ENCODE data around the gene GSTM3. TPM values are rescaled to one million over a fixed set of nuclear protein-coding genes. Genes with fewer than 3 reads are reported as not detected.
"Not testable (repeated sequence)": the region's sequence is repeated elsewhere in the genome, so short reads cannot be mapped to it uniquely, and the experiment has no call there.

GSTM3 gene
- total RNA-seq, 1 experiment from 2014 or later = 110 TPM

DNA sequence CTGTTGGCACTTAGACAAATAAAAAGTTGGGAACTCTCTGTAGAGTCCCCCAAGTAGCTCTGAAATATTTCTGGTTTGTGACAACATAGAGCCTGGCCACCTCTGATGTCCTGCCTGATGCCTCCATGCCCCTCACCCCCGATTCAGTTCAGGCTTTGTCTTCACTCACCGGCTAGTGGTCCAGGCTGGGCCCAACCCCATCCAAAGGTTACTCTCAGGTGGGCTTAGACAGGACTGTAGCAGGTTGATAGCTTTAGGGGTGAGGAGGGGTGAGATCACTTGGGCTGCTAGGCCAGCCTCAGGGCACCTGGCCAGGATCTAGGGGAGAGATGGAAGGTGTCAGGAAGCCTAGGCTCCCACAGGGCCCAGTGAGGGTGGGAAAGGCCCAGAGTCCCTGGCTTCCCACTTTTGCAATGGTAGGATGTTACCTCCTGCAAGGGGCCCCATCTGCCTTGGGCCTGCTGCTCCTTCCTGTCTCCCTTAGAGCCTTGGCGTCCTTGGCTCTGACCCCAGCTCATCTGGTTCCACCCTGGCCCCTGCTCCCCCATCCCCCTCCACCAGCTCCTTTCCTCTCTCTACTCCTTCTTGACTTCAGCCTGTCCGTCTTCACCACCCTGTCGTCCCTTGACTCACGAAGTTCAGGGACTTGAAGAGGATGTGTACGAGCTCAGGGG, 16.1 kb upstream of the GSTM3 start:
- no TSS peak for BruUV-seq (replicated peaks)
- H3K27me3 ChIP-seq (ENCODE audit: insufficient read depth, low read depth) = no peaks in the 10 kb centered on the region
- H3K4me2 ChIP-seq = no peak overlapping the region
- no peaks in the 10 kb centered on the region for H3K9me2 ChIP-seq (ENCODE audit: insufficient read depth)
- intact Hi-C loops (cut with micrococcal nuclease; ENCODE audit: unreplicated experiment) = no loop called here
- DNase-seq = no peak
- no peaks in the 10 kb centered on the region for H3K79me2 ChIP-seq (ENCODE audit: low read depth)
- ChIA-PET POLR2A (ENCODE audit: unreplicated experiment) (interaction anchor here (0.6 kb wide), 1 partner anchor 940 kb away, joined by 6 read pairs; no protein-coding TSS in a partner anchor), CTCF (no interaction called here)
- no peak overlapping the region for H3K4me3 ChIP-seq
- H2AFZ ChIP-seq = no peak overlapping the region
- no peaks in the 10 kb centered on the region for H3K36me3 ChIP-seq (ENCODE audit: low read depth)
- no peaks in the 10 kb centered on the region for H3K4me1 ChIP-seq (replicated peaks; ENCODE audit: insufficient read depth)
- TF ChIP-seq EZH2 (IDR thresholded peaks at IDR 0.05; ENCODE audit: low read depth) = no peak
- TF ChIP-seq, protein P1, sequence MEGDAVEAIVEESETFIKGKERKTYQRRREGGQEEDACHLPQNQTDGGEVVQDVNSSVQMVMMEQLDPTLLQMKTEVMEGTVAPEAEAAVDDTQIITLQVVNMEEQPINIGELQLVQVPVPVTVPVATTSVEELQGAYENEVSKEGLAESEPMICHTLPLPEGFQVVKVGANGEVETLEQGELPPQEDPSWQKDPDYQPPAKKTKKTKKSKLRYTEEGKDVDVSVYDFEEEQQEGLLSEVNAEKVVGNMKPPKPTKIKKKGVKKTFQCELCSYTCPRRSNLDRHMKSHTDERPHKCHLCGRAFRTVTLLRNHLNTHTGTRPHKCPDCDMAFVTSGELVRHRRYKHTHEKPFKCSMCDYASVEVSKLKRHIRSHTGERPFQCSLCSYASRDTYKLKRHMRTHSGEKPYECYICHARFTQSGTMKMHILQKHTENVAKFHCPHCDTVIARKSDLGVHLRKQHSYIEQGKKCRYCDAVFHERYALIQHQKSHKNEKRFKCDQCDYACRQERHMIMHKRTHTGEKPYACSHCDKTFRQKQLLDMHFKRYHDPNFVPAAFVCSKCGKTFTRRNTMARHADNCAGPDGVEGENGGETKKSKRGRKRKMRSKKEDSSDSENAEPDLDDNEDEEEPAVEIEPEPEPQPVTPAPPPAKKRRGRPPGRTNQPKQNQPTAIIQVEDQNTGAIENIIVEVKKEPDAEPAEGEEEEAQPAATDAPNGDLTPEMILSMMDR (conservative IDR thresholded peaks at IDR 0.05) = no peak
- no peak overlapping the region for H3K27ac ChIP-seq
- no peaks in the 10 kb centered on the region for H3K9me3 ChIP-seq (ENCODE audit: insufficient read depth, low read depth)
- H3F3A ChIP-seq (ENCODE audit: insufficient read depth, low read depth) = 0 out of 2 replicates have a peak, but pooled peaks cover 1% of the 10 kb centered on the region
- H4K20me1 ChIP-seq (ENCODE audit: insufficient read depth) = no peaks in the 10 kb centered on the region

DNA sequence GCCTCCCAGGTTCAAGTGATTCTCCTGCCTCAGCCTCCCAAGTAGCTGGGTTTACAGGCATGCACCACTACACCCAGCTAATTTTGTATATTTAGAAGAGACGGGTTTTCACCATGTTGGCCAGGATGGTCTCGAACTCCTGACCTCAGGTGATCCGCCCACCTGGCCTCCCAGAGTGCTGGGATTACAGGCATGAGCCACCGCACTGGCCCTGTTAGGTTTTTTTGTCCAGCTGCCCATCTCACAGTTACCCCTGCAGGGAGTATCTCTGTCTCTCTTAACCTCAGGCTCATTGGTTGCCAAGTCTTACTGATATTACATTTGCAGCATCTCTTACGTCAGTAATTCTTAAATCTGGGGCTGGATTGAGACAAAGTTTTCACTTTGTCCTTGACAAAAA, 15.5 kb upstream of the GSTM3 start:
- DNase-seq; H4K20me1 ChIP-seq (ENCODE audit: insufficient read depth); H3K36me3 ChIP-seq (ENCODE audit: low read depth); CTCF ChIA-PET; H3K4me2 ChIP-seq; H3F3A ChIP-seq (ENCODE audit: insufficient read depth, low read depth); intact Hi-C loops (cut with micrococcal nuclease; ENCODE audit: unreplicated experiment); H3K79me2 ChIP-seq (ENCODE audit: low read depth); H3K27me3 ChIP-seq (ENCODE audit: insufficient read depth, low read depth); H3K4me3 ChIP-seq; H3K9me3 ChIP-seq (ENCODE audit: insufficient read depth, low read depth); H3K4me1 ChIP-seq (replicated peaks; ENCODE audit: insufficient read depth); H3K27ac ChIP-seq; BruUV-seq (replicated peaks); H2AFZ ChIP-seq; H3K9me2 ChIP-seq (ENCODE audit: insufficient read depth); POLR2A ChIA-PET (ENCODE audit: unreplicated experiment): not testable (repeated sequence)

DNA sequence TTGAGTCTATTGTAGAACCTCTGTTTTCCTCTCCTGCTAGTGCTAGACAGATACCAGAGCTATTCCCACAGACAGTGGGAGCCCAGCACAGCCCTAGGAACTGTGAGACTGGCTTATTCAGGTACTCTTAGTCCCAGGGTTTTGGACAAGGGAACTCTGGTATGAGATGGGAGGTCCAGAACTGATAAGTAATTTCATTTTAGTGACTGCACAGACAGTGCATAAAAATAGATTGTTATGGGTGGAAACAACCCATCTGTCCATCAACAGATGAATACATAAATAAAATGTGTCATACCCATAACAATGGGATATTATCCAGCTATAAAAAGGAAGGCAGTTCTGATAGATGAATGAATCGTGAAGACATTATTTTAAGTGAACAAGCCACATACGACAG, 13.9 kb upstream of the GSTM3 start:
- no peak overlapping the region for H2AFZ ChIP-seq
- H3F3A ChIP-seq (ENCODE audit: insufficient read depth, low read depth) = no peaks in the 10 kb centered on the region
- H3K4me3 ChIP-seq = no peak overlapping the region
- TF ChIP-seq EZH2 (IDR thresholded peaks at IDR 0.05; ENCODE audit: low read depth) = no peak
- TF ChIP-seq, protein P1 (conservative IDR thresholded peaks at IDR 0.05) = no peak
- no peaks in the 10 kb centered on the region for H3K9me3 ChIP-seq (ENCODE audit: insufficient read depth, low read depth)
- H3K4me1 ChIP-seq (replicated peaks; ENCODE audit: insufficient read depth) = no peaks in the 10 kb centered on the region
- H3K9me2 ChIP-seq (ENCODE audit: insufficient read depth) = no peaks in the 10 kb centered on the region
- intact Hi-C loops (cut with micrococcal nuclease; ENCODE audit: unreplicated experiment) = no loop called here
- no TSS peak for BruUV-seq (replicated peaks)
- H3K4me2 ChIP-seq = no peak overlapping the region
- H3K27me3 ChIP-seq (ENCODE audit: insufficient read depth, low read depth) = 0 out of 2 replicates have a peak, but pooled peaks cover 4% of the 10 kb centered on the region
- ChIA-PET POLR2A (ENCODE audit: unreplicated experiment) (no interaction called here), CTCF (no interaction called here)
- no peaks in the 10 kb centered on the region for H3K79me2 ChIP-seq (ENCODE audit: low read depth)
- DNase-seq = no peak
- no peak overlapping the region for H3K27ac ChIP-seq
- no peaks in the 10 kb centered on the region for H4K20me1 ChIP-seq (ENCODE audit: insufficient read depth)
- H3K36me3 ChIP-seq (ENCODE audit: low read depth) = no peaks in the 10 kb centered on the region

All from PC-9 (cell line).